ENCODE results near the gene C6orf163. TPM values are rescaled to one million over a fixed set of nuclear protein-coding genes. Genes with fewer than 3 reads are reported as not detected.

C6orf163 gene
- total RNA-seq, 1 donor from 2014 or later = 2.9 TPM

DNA sequence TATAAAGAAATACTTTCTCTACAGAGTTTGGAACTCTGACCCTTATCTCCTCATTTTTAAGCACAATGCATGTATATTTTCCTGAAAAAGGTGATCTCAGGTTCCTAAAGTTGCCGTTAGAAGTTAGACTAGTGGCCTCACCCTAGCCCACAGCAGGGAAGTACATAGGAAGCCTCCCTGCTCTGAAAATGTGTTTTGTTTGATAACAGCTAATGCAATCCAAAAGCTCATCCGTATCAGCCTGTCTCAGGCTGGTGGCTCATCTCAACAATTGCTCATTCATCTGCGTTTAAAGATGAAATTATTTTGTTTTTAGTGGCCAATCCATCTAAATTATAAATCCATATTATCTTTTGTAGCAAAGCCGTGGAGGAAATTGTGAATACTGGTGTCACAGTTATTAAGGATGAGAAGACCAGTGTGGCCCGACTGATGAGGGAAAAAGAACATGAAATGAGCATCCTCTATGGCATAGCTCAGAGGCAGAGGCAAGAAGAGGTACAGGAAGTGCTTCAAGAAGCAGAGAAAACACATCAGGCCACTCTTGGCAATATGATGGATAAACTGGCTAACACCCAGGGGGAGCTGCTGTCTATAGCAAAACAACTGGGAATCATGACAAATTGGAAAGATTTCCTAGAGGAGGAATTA is 20.1 kb downstream of the C6orf163 start:
- H3K4me3 Mint-ChIP-seq (ENCODE audit: unreplicated experiment) = no peak overlapping the region

DNA sequence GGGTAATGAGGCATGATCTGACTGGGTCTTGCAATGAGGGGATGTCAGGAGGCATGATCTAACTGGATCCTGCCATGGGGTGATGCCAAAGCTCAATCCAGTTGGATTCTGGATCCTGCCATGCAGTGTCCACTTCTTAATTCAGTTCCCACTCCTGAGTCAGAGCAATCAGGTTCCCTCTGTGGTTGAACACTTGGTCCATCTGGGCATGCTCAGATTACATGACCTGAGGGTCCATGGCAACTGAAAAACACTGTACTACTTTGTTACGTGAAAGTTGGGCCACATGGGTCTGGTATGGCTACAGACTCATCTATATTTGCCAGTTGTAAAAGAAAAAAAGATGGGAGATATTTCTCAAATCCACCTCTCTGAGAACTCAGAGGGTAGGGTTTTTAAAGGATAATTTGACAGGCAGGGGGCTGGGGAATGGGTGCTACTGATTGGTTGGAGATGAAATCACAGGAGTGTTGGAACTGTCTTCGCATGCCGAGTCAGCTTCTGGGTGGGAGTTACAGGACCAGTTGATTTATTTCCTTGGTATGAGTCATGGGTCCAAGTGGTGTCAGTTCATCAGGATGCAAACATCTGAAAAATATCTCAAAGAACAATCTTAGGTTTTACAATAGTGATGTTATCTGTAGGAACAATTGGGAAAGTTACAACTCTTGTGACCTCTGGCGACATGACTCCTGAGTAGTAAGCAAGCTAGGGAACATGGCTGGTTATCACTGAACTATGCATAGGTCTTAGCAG is 21.6 kb downstream of the C6orf163 start:
- peaks cover 22% of the 10 kb centered on the region for H3K36me3 Mint-ChIP-seq (ENCODE audit: low read depth, unreplicated experiment)
- peak; percentile 8 for DNase-seq (ENCODE audit: low read depth)

More for the DNA sequence above, 20.1 kb downstream of the C6orf163 start:
- no peak overlapping the region for H3K4me3 ChIP-seq (ENCODE audit: insufficient read depth, low read depth, low read length)
- Mint-ChIP-seq H3K9me3 (ENCODE audit: unreplicated experiment) (peaks cover 14% of the 10 kb centered on the region), H3K27me3 (ENCODE audit: low read depth, unreplicated experiment) (no peaks in the 10 kb centered on the region), H3K4me1 (ENCODE audit: low read depth, unreplicated experiment) (no peaks in the 10 kb centered on the region), H3K27ac (ENCODE audit: unreplicated experiment) (no peak overlapping the region), H3K36me3 (ENCODE audit: low read depth, unreplicated experiment) (peaks cover 19% of the 10 kb centered on the region)
- no peak overlapping the region for H2AFZ ChIP-seq (ENCODE audit: low read depth, low read length)
- H3K36me3 ChIP-seq (ENCODE audit: insufficient read depth, low read length) = no peaks in the 10 kb centered on the region
- H3K27ac ChIP-seq (ENCODE audit: low read depth, low read length) = no peak overlapping the region
- TF ChIP-seq, protein P1, sequence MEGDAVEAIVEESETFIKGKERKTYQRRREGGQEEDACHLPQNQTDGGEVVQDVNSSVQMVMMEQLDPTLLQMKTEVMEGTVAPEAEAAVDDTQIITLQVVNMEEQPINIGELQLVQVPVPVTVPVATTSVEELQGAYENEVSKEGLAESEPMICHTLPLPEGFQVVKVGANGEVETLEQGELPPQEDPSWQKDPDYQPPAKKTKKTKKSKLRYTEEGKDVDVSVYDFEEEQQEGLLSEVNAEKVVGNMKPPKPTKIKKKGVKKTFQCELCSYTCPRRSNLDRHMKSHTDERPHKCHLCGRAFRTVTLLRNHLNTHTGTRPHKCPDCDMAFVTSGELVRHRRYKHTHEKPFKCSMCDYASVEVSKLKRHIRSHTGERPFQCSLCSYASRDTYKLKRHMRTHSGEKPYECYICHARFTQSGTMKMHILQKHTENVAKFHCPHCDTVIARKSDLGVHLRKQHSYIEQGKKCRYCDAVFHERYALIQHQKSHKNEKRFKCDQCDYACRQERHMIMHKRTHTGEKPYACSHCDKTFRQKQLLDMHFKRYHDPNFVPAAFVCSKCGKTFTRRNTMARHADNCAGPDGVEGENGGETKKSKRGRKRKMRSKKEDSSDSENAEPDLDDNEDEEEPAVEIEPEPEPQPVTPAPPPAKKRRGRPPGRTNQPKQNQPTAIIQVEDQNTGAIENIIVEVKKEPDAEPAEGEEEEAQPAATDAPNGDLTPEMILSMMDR (IDR thresholded peaks at IDR 0.05; ENCODE audit: insufficient read depth, low read depth, low read length) = no peak
- TF ChIP-seq EZH2 (IDR thresholded peaks at IDR 0.05; ENCODE audit: insufficient read depth, low read length) = no peak
- no peaks in the 10 kb centered on the region for H3K4me1 ChIP-seq (ENCODE audit: insufficient read depth, low read length)
- H3K9me3 ChIP-seq (ENCODE audit: insufficient read depth, low read depth, low read length) = peaks cover 4% of the 10 kb centered on the region
- H3K27me3 ChIP-seq (ENCODE audit: insufficient read depth, low read length) = no peaks in the 10 kb centered on the region
- H3K9ac ChIP-seq (ENCODE audit: low read length) = no peak overlapping the region
- no peaks in the 10 kb centered on the region for H4K20me1 ChIP-seq (ENCODE audit: insufficient read depth, low read length)
- DNase-seq (ENCODE audit: low read depth) (no peak), FAIRE-seq (no peak)
- H3K4me2 ChIP-seq (ENCODE audit: low read length) = no peak overlapping the region
- H3K79me2 ChIP-seq (ENCODE audit: insufficient read depth, low read length) = no peaks in the 10 kb centered on the region

More for the DNA sequence above, 21.6 kb downstream of the C6orf163 start:
- no peaks in the 10 kb centered on the region for H3K27me3 Mint-ChIP-seq (ENCODE audit: low read depth, unreplicated experiment)
- Histone ChIP-seq H4K20me1 (ENCODE audit: insufficient read depth, low read length) (no peaks in the 10 kb centered on the region), H3K9ac (ENCODE audit: low read length) (no peak overlapping the region), H3K36me3 (ENCODE audit: insufficient read depth, low read length) (no peaks in the 10 kb centered on the region), H3K79me2 (ENCODE audit: insufficient read depth, low read length) (no peaks in the 10 kb centered on the region), H3K4me2 (ENCODE audit: low read length) (no peak overlapping the region), H3K27me3 (ENCODE audit: insufficient read depth, low read length) (no peaks in the 10 kb centered on the region), H3K4me1 (ENCODE audit: insufficient read depth, low read length) (no peaks in the 10 kb centered on the region), H3K4me3 (ENCODE audit: insufficient read depth, low read depth, low read length) (no peak overlapping the region), H2AFZ (ENCODE audit: low read depth, low read length) (no peak overlapping the region), H3K9me3 (ENCODE audit: insufficient read depth, low read depth, low read length) (peaks cover 4% of the 10 kb centered on the region), H3K27ac (ENCODE audit: low read depth, low read length) (no peak overlapping the region)
- H3K9me3 Mint-ChIP-seq (ENCODE audit: unreplicated experiment) = peaks cover 14% of the 10 kb centered on the region
- H3K4me1 Mint-ChIP-seq (ENCODE audit: low read depth, unreplicated experiment) = no peaks in the 10 kb centered on the region
- H3K27ac Mint-ChIP-seq (ENCODE audit: unreplicated experiment) = peak overlapping the region; percentile 8
- no peak for FAIRE-seq
- H3K4me3 Mint-ChIP-seq (ENCODE audit: unreplicated experiment) = no peak overlapping the region
- TF ChIP-seq, protein P1 (IDR thresholded peaks at IDR 0.05; ENCODE audit: insufficient read depth, low read depth, low read length) = no peak
- no peak for TF ChIP-seq EZH2 (IDR thresholded peaks at IDR 0.05; ENCODE audit: insufficient read depth, low read length)

Data from astrocyte (in vitro differentiated cells and primary cell).